ENCODE results near the gene CBLB. TPM values are rescaled to one million over a fixed set of nuclear protein-coding genes. Genes with fewer than 3 reads are reported as not detected.

Gene CBLB
- total and polyA plus RNA-seq, 2 experiments from 2014 or later = 20.5 to 47.7 TPM

DNA sequence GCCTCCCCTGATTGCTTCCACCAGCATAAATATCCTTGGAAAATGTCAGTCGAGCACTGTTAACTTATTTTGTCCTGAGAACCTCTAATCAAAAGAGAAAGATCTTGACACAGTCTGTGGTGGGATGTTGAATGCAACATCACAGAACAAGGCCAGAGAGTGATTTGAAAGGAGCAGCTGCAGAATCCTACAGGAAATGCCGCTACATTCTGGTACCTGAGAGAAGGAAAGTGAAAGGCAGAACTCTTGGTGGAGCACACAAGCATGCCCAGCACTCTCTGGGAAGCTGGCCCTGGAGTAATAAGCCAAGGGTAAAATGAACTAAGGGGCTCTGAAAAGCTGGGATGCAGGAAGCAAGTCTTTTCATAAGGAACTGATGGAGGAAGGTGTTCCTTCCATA, 75.8 kb downstream of the CBLB start:
- H3K4me2 ChIP-seq = no peak overlapping the region
- no peaks in the 10 kb centered on the region for H3K9me2 ChIP-seq (ENCODE audit: insufficient read depth)
- H2AFZ ChIP-seq = no peak overlapping the region
- H3K27me3 ChIP-seq (ENCODE audit: insufficient read depth) = no peaks in the 10 kb centered on the region
- H3K36me3 ChIP-seq (ENCODE audit: insufficient read depth) = no peaks in the 10 kb centered on the region
- peaks cover 86% of the 10 kb centered on the region for H3K79me2 ChIP-seq (replicated peaks; ENCODE audit: insufficient read depth)
- H3K4me1 ChIP-seq (ENCODE audit: insufficient read depth) = peaks cover 36% of the 10 kb centered on the region
- H3F3A ChIP-seq (replicated peaks; ENCODE audit: low read depth) = no peaks in the 10 kb centered on the region
- Mint-ChIP-seq H3K9me3 (no peaks in the 10 kb centered on the region; the same call in 2 of the 3 replicates), H3K4me1 (peaks cover 41% of the 10 kb centered on the region), H3K27ac (peak overlapping the region; percentile 47), H3K4me3 (no peak overlapping the region), H3K27me3 (ENCODE audit: insufficient read depth, low read depth, poor library complexity) (no peaks in the 10 kb centered on the region), H3K36me3 (ENCODE audit: low read depth) (peaks cover 9% of the 10 kb centered on the region; the same call in 2 of the 3 replicates)
- H3K4me3 ChIP-seq = no peak overlapping the region
- ATAC-seq (peak; percentile 50), DNase-seq (ENCODE audit: low spot score) (peak; percentile 30)
- TF ChIP-seq EZH2phosphoT487 (IDR thresholded peaks at IDR 0.05; ENCODE audit: unreplicated experiment) = no peak
- TF ChIP-seq EZH2 (IDR thresholded peaks at IDR 0.05; ENCODE audit: low read depth, unreplicated experiment) = no peak
- TF ChIP-seq, protein P1, sequence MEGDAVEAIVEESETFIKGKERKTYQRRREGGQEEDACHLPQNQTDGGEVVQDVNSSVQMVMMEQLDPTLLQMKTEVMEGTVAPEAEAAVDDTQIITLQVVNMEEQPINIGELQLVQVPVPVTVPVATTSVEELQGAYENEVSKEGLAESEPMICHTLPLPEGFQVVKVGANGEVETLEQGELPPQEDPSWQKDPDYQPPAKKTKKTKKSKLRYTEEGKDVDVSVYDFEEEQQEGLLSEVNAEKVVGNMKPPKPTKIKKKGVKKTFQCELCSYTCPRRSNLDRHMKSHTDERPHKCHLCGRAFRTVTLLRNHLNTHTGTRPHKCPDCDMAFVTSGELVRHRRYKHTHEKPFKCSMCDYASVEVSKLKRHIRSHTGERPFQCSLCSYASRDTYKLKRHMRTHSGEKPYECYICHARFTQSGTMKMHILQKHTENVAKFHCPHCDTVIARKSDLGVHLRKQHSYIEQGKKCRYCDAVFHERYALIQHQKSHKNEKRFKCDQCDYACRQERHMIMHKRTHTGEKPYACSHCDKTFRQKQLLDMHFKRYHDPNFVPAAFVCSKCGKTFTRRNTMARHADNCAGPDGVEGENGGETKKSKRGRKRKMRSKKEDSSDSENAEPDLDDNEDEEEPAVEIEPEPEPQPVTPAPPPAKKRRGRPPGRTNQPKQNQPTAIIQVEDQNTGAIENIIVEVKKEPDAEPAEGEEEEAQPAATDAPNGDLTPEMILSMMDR (conservative IDR thresholded peaks at IDR 0.05; ENCODE audit: low read depth in 2 of 2) = no peak
- TF ChIP-seq CREB1 (CRISPR knock-in tag; IDR thresholded peaks at IDR 0.05; ENCODE audit: low read depth) = no peak
- TF ChIP-seq STAT1 (IDR thresholded peaks at IDR 0.05; ENCODE audit: unreplicated experiment) = no peak
- TF ChIP-seq, protein P2, sequence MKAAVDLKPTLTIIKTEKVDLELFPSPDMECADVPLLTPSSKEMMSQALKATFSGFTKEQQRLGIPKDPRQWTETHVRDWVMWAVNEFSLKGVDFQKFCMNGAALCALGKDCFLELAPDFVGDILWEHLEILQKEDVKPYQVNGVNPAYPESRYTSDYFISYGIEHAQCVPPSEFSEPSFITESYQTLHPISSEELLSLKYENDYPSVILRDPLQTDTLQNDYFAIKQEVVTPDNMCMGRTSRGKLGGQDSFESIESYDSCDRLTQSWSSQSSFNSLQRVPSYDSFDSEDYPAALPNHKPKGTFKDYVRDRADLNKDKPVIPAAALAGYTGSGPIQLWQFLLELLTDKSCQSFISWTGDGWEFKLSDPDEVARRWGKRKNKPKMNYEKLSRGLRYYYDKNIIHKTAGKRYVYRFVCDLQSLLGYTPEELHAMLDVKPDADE (IDR thresholded peaks at IDR 0.05) = no peak
- TF ChIP-seq POLR2AphosphoS5 (IDR thresholded peaks at IDR 0.05; ENCODE audit: low read depth) = no peak
- TF ChIP-seq ZNF114 (CRISPR knock-in tag; IDR thresholded peaks at IDR 0.05) = no peak
- TF ChIP-seq, protein P3, sequence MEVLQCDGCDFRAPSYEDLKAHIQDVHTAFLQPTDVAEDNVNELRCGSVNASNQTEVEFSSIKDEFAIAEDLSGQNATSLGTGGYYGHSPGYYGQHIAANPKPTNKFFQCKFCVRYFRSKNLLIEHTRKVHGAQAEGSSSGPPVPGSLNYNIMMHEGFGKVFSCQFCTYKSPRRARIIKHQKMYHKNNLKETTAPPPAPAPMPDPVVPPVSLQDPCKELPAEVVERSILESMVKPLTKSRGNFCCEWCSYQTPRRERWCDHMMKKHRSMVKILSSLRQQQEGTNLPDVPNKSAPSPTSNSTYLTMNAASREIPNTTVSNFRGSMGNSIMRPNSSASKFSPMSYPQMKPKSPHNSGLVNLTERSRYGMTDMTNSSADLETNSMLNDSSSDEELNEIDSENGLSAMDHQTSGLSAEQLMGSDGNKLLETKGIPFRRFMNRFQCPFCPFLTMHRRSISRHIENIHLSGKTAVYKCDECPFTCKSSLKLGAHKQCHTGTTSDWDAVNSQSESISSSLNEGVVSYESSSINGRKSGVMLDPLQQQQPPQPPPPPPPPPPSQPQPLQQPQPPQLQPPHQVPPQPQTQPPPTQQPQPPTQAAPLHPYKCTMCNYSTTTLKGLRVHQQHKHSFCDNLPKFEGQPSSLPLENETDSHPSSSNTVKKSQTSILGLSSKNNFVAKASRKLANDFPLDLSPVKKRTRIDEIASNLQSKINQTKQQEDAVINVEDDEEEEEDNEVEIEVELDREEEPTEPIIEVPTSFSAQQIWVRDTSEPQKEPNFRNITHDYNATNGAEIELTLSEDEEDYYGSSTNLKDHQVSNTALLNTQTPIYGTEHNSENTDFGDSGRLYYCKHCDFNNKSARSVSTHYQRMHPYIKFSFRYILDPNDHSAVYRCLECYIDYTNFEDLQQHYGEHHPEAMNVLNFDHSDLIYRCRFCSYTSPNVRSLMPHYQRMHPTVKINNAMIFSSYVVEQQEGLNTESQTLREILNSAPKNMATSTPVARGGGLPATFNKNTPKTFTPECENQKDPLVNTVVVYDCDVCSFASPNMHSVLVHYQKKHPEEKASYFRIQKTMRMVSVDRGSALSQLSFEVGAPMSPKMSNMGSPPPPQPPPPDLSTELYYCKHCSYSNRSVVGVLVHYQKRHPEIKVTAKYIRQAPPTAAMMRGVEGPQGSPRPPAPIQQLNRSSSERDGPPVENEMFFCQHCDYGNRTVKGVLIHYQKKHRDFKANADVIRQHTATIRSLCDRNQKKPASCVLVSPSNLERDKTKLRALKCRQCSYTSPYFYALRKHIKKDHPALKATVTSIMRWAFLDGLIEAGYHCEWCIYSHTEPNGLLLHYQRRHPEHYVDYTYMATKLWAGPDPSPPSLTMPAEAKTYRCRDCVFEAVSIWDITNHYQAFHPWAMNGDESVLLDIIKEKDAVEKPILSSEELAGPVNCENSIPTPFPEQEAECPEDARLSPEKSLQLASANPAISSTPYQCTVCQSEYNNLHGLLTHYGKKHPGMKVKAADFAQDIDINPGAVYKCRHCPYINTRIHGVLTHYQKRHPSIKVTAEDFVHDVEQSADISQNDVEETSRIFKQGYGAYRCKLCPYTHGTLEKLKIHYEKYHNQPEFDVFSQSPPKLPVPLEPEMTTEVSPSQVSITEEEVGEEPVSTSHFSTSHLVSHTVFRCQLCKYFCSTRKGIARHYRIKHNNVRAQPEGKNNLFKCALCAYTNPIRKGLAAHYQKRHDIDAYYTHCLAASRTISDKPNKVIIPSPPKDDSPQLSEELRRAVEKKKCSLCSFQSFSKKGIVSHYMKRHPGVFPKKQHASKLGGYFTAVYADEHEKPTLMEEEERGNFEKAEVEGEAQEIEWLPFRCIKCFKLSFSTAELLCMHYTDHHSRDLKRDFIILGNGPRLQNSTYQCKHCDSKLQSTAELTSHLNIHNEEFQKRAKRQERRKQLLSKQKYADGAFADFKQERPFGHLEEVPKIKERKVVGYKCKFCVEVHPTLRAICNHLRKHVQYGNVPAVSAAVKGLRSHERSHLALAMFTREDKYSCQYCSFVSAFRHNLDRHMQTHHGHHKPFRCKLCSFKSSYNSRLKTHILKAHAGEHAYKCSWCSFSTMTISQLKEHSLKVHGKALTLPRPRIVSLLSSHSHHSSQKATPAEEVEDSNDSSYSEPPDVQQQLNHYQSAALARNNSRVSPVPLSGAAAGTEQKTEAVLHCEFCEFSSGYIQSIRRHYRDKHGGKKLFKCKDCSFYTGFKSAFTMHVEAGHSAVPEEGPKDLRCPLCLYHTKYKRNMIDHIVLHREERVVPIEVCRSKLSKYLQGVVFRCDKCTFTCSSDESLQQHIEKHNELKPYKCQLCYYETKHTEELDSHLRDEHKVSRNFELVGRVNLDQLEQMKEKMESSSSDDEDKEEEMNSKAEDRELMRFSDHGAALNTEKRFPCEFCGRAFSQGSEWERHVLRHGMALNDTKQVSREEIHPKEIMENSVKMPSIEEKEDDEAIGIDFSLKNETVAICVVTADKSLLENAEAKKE (CRISPR knock-in tag; IDR thresholded peaks at IDR 0.05) = no peak
- no peak overlapping the region for H3K27ac ChIP-seq (ENCODE audit: low read depth)
- no peaks in the 10 kb centered on the region for H4K20me1 ChIP-seq (replicated peaks; ENCODE audit: insufficient read depth)

Data from GM23338 (cell line).